ENCODE data around the gene GRIK4. TPM values are rescaled to one million over a fixed set of nuclear protein-coding genes. Genes with fewer than 3 reads are reported as not detected.

Gene GRIK4
- total RNA-seq, 1 donor from 2014 or later: 0.36 TPM

DNA sequence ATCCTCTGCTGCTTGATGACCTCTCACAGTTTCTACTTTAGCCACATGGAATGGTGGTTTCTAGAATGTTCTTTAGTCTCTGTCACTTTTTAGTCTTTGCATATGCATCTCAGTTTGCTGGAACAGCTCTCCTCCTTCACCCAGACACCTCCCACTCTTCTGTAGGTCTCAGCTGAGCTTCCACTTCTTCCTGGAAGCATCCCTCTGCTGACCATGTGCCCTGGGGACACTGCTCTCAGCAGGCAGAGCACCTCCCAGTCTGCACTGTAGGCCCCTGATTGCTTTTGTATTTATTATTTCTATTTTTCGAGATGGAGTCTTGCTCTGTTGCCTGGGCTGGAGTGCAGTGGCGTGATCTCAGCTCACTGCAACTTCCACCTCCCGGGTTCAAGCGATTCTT, 84.0 kb downstream of the GRIK4 start:
- Histone ChIP-seq H3K36me3 (no peaks in the 10 kb centered on the region), H3K27me3 (no peaks in the 10 kb centered on the region), H3K27ac (no peak overlapping the region), H4K20me1 (ENCODE audit: low read depth) (no peaks in the 10 kb centered on the region), H3K4me2 (no peak overlapping the region), H3K4me1 (peaks cover 17% of the 10 kb centered on the region), H3K4me3 (no peak overlapping the region), H3F3A (ENCODE audit: low read depth) (no peaks in the 10 kb centered on the region), H3K9me3 (ENCODE audit: low read depth) (no peaks in the 10 kb centered on the region), H2AFZ (replicated peaks) (no peak overlapping the region), H3K79me2 (ENCODE audit: low read depth) (no peaks in the 10 kb centered on the region), H3K9ac (no peak overlapping the region)
- Mint-ChIP-seq H3K27ac (peak overlapping the region; percentile 13), H3K36me3 (no peaks in the 10 kb centered on the region), H3K4me1 (peaks cover 45% of the 10 kb centered on the region), H3K9me3 (no peaks in the 10 kb centered on the region), H3K4me3 (no peak overlapping the region), H3K27me3 (ENCODE audit: insufficient read depth, low read depth) (peaks cover 13% of the 10 kb centered on the region)
- DNase-seq (ENCODE audit: low spot score): no peak
- TF ChIP-seq, protein P1, sequence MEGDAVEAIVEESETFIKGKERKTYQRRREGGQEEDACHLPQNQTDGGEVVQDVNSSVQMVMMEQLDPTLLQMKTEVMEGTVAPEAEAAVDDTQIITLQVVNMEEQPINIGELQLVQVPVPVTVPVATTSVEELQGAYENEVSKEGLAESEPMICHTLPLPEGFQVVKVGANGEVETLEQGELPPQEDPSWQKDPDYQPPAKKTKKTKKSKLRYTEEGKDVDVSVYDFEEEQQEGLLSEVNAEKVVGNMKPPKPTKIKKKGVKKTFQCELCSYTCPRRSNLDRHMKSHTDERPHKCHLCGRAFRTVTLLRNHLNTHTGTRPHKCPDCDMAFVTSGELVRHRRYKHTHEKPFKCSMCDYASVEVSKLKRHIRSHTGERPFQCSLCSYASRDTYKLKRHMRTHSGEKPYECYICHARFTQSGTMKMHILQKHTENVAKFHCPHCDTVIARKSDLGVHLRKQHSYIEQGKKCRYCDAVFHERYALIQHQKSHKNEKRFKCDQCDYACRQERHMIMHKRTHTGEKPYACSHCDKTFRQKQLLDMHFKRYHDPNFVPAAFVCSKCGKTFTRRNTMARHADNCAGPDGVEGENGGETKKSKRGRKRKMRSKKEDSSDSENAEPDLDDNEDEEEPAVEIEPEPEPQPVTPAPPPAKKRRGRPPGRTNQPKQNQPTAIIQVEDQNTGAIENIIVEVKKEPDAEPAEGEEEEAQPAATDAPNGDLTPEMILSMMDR (IDR thresholded peaks at IDR 0.05): no peak
- no peak for TF ChIP-seq EZH2phosphoT487 (IDR thresholded peaks at IDR 0.05)
- no peak for TF ChIP-seq EZH2 (IDR thresholded peaks at IDR 0.05)

DNA sequence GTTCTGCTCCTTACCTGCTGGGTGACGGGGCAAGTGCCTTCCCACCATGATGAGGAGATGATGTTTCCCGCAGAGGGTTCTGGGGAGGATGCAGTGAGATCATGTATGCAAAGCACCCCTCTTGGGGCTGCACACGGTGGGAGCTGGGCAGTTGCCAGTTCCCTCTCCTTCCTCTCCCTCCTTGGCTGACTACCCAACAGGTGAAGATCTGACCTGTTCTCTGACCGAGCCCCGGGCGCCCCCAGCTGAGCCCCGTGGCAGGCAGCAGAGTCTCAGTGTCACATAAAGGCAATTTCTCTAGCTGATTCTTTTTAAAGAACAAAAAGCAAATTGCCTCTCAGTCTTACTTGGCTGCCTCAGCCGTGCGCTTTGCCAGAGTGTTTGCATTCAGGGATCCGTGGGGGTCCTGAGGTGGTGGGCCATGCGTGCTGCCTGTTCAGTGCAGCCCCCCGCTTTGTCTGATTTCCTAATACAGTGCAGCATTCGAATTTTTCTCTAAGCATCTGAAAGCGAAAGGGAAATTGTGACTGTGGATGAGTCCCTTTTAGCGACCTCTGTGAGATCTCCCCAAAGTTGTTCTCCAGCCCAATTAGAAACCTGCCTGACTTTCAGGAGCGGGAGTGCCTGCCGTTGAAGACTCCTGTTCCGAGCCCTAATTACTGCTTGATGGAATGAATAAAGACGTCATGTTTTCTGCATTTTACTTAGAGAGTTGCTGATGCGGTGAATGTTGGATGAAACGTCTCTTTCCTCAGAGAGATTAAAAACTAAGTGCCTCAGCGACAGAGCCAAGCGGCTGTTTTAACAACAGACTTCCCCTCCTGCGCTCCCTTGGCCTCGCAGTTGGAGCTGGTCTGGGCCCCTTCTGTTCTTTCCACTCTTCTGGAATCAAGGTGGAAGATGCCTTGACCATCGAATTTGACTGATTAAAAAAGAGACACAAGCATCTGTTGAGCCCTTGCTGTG, 86.0 kb downstream of the GRIK4 start:
- no peaks in the 10 kb centered on the region for H3K9me3 Mint-ChIP-seq
- no peaks in the 10 kb centered on the region for H3K27me3 ChIP-seq
- H3K36me3 ChIP-seq: no peaks in the 10 kb centered on the region
- H3K4me2 ChIP-seq: no peak overlapping the region
- no peaks in the 10 kb centered on the region for H3K9me3 ChIP-seq (ENCODE audit: low read depth)
- no peak overlapping the region for H3K9ac ChIP-seq
- no peak overlapping the region for H3K4me3 Mint-ChIP-seq
- peaks cover 15% of the 10 kb centered on the region for H3K4me1 ChIP-seq
- no peaks in the 10 kb centered on the region for H3F3A ChIP-seq (ENCODE audit: low read depth)
- H3K79me2 ChIP-seq (ENCODE audit: low read depth): no peaks in the 10 kb centered on the region
- H3K27ac Mint-ChIP-seq: no peak overlapping the region
- H2AFZ ChIP-seq (replicated peaks): no peak overlapping the region
- peaks cover 17% of the 10 kb centered on the region for H3K27me3 Mint-ChIP-seq (ENCODE audit: insufficient read depth, low read depth)
- no peak overlapping the region for H3K4me3 ChIP-seq
- no peak for DNase-seq (ENCODE audit: low spot score)
- TF ChIP-seq, protein P1 (IDR thresholded peaks at IDR 0.05): no peak
- TF ChIP-seq EZH2phosphoT487 (IDR thresholded peaks at IDR 0.05): no peak
- TF ChIP-seq EZH2 (IDR thresholded peaks at IDR 0.05): no peak
- H3K4me1 Mint-ChIP-seq: peaks cover 49% of the 10 kb centered on the region
- H3K36me3 Mint-ChIP-seq: no peaks in the 10 kb centered on the region
- no peak overlapping the region for H3K27ac ChIP-seq
- H4K20me1 ChIP-seq (ENCODE audit: low read depth): no peaks in the 10 kb centered on the region

DNA sequence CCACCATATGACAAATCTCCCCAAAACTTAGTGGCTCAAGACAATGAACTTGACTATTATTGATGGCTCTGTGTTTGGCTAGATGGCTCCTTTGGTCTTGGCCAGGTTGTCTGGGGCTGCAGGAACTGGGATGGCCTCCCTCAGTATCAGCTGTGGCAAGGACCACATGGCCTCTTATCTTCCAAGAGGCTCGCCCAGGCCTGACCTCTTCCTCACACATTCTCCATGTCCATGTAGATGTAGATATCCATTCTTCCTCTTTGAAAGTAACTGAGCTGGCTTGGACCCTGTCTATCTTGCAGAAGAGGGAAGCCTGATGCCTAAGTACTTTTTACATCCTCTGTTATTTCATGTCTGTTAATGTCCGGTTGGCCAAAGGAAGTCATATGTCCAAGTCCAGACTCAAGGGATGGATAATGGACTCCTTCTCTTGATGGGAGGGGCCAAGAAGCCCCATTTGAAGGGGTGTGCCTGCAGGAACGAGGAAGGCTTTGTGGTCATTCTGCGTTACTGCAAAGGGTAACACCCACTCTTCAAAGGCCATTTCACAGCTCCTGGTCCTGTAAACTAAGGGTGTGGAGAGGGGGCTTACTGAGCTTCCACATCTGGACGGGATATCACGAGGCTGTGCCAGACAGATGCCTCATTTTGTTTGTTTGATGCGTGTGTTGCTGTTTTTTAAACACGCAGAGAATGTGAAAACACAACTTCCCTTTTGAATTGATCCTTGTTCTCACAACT, 87.1 kb downstream of the GRIK4 start:
- Histone ChIP-seq H3F3A (ENCODE audit: low read depth) (no peaks in the 10 kb centered on the region), H3K27ac (no peak overlapping the region), H4K20me1 (ENCODE audit: low read depth) (no peaks in the 10 kb centered on the region), H3K27me3 (no peaks in the 10 kb centered on the region), H3K4me2 (no peak overlapping the region), H3K4me3 (no peak overlapping the region), H3K9ac (no peak overlapping the region), H3K36me3 (no peaks in the 10 kb centered on the region), H3K79me2 (ENCODE audit: low read depth) (no peaks in the 10 kb centered on the region), H3K9me3 (ENCODE audit: low read depth) (no peaks in the 10 kb centered on the region), H2AFZ (replicated peaks) (no peak overlapping the region), H3K4me1 (peaks cover 15% of the 10 kb centered on the region)
- peaks cover 24% of the 10 kb centered on the region for H3K27me3 Mint-ChIP-seq (ENCODE audit: insufficient read depth, low read depth)
- H3K27ac Mint-ChIP-seq: no peak overlapping the region
- no peak overlapping the region for H3K4me3 Mint-ChIP-seq
- no peaks in the 10 kb centered on the region for H3K9me3 Mint-ChIP-seq
- TF ChIP-seq EZH2 (IDR thresholded peaks at IDR 0.05) (no peak), EZH2phosphoT487 (IDR thresholded peaks at IDR 0.05) (no peak)
- TF ChIP-seq, protein P1 (IDR thresholded peaks at IDR 0.05): no peak
- peaks cover 58% of the 10 kb centered on the region for H3K4me1 Mint-ChIP-seq
- no peak for DNase-seq (ENCODE audit: low spot score)
- no peaks in the 10 kb centered on the region for H3K36me3 Mint-ChIP-seq
